Measurements from ENCODE around the gene HSBP1L1.

Gene HSBP1L1

GRCh38 chr18:79947054-79947755, 17.2 kb upstream of the HSBP1L1 start:
- TF ChIP-seq, protein P1, sequence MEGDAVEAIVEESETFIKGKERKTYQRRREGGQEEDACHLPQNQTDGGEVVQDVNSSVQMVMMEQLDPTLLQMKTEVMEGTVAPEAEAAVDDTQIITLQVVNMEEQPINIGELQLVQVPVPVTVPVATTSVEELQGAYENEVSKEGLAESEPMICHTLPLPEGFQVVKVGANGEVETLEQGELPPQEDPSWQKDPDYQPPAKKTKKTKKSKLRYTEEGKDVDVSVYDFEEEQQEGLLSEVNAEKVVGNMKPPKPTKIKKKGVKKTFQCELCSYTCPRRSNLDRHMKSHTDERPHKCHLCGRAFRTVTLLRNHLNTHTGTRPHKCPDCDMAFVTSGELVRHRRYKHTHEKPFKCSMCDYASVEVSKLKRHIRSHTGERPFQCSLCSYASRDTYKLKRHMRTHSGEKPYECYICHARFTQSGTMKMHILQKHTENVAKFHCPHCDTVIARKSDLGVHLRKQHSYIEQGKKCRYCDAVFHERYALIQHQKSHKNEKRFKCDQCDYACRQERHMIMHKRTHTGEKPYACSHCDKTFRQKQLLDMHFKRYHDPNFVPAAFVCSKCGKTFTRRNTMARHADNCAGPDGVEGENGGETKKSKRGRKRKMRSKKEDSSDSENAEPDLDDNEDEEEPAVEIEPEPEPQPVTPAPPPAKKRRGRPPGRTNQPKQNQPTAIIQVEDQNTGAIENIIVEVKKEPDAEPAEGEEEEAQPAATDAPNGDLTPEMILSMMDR (conservative IDR thresholded peaks at IDR 0.05; ENCODE audit: low read depth, low read length), result no peak
- H3K4me3 ChIP-seq (ENCODE audit: low read depth, low read length), result no peak overlapping the region

GRCh38 chr18:79947881-79948610, 16.4 kb upstream of the HSBP1L1 start:
- TF ChIP-seq, protein P1 (conservative IDR thresholded peaks at IDR 0.05; ENCODE audit: low read depth, low read length), result no peak

More at GRCh38 chr18:79947054-79947755, 17.2 kb upstream of the HSBP1L1 start:
- DNase-seq (ENCODE audit: low read depth), result no peak

DNA sequence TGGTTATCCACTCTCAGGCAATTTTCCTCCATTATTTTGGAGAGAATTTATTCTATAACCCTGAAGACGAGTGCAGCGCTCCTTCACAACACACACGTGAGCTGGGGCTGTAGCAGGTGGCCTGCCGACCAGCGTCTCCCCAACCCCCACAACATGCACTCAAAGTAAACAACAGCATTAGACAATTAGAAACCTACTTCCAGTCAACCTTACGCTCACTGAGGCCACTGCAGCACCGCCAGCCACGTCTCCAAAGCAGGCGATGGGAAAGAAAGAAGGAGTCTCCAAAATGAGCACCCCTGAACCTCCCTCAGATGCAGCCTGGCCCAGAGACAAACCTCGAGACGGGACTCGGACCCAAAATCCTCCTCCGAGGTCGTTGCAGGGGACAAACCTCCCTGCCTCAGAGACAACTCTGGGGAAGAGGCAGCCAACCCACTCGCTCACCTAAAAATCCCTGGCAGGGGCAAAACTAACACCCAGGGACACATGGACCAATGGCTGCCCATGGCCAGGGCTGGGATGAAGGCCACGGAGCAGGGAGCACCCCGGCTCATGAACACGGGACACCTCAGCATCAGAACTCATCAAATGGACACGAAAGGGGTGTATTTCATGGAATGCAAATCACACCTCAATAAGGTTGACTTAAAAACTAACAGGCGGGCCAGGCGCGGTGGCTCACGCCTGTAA, 15.6 kb upstream of the HSBP1L1 start:
- TF ChIP-seq, protein P1 (conservative IDR thresholded peaks at IDR 0.05; ENCODE audit: low read depth, low read length), result no peak
- H3K4me3 ChIP-seq (ENCODE audit: low read depth, low read length), result no peak overlapping the region
- no peak for DNase-seq (ENCODE audit: low read depth)

More at GRCh38 chr18:79947881-79948610, 16.4 kb upstream of the HSBP1L1 start:
- no peak overlapping the region for H3K4me3 ChIP-seq (ENCODE audit: low read depth, low read length)
- no peak for DNase-seq (ENCODE audit: low read depth)

DNA sequence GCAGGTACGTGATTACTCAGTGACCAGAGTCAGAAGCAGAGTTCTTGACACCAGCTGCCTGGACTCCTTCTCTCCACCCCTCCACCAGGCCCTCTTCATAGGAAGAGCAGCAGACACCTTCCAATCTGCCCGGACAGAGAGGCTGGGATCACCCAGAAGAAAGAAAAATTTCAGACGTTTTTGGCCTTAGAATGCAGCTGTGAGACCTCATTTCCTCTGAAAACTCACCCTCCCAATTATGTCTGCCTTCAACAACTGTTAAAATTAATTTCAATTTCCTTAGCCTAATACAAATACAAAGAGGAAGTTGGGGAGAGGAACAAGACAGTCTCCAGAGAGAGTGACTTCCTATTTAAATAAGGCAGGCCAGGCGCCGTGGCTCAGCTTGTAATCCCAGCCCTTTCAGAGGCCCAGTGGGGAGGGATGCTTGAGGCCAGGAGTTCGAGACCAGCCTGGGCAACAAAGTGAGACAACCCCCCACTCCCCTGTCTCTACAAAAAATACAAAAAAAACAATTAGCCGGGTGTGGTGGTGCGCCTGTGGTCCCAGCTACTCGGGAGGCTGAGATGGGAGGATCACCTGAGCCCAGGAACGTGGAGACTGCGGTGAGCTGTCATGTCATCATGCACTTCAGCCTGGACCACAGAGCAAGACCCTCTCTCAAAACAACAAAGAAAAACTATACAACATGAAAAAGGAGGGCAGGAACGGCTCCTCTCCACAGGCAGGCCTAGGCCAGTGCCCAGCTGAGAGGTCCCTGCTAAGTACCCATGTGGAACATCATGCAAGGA, 14.6 kb upstream of the HSBP1L1 start:
- TF ChIP-seq, protein P1 (conservative IDR thresholded peaks at IDR 0.05; ENCODE audit: low read depth, low read length), result no peak
- DNase-seq (ENCODE audit: low read depth), result peak; percentile 26
- H3K4me3 ChIP-seq (ENCODE audit: low read depth, low read length), result peak overlapping the region; percentile 75

GRCh38 chr18:79950515-79951341, 13.7 kb upstream of the HSBP1L1 start:
- peak overlapping the region; percentile 75 for H3K4me3 ChIP-seq (ENCODE audit: low read depth, low read length)
- TF ChIP-seq, protein P1 (conservative IDR thresholded peaks at IDR 0.05; ENCODE audit: low read depth, low read length), result no peak
- no peak for DNase-seq (ENCODE audit: low read depth)

All from choroid plexus epithelial cell (primary cell).